ENCODE results near the gene SORT1. TPM values are rescaled to one million over a fixed set of nuclear protein-coding genes. Genes with fewer than 3 reads are reported as not detected.

SORT1 gene
- total and polyA plus RNA-seq, 2 of the 13 experiments (the other 11 are each of a cell fraction or from before 2014, with no cell fraction given), result 32.4 to 93.0 TPM

- TF ChIP-seq ZNF343 (CRISPR knock-in tag; IDR thresholded peaks at IDR 0.05), result no peak
- peak; percentile 94 for TF ChIP-seq ZBTB7B (CRISPR knock-in tag; IDR thresholded peaks at IDR 0.05)
- TF ChIP-seq ZNF121 (CRISPR knock-in tag; IDR thresholded peaks at IDR 0.05), result 0 out of 2 replicates have a peak, but pooled peaks have one; percentile 14
- peak; percentile 67; the same call in 1 of the 2 replicates for TF ChIP-seq SP5 (CRISPR knock-in tag; IDR thresholded peaks at IDR 0.05; ENCODE audit: borderline replicate concordance, low read depth)
- no peak for TF ChIP-seq ZNF720 (CRISPR knock-in tag; IDR thresholded peaks at IDR 0.05)
- no peak for TF ChIP-seq ZNF550 (CRISPR knock-in tag; IDR thresholded peaks at IDR 0.05; ENCODE audit: borderline replicate concordance)
- TF ChIP-seq ZBTB1 (CRISPR knock-in tag; IDR thresholded peaks at IDR 0.05; ENCODE audit: borderline replicate concordance), result no peak
- no peak; the same call in 1 of the 2 replicates for TF ChIP-seq LCORL (IDR thresholded peaks at IDR 0.05)
- TF ChIP-seq LCORL (CRISPR knock-in tag; IDR thresholded peaks at IDR 0.05), result peak; percentile 99
- TF ChIP-seq, protein P1, sequence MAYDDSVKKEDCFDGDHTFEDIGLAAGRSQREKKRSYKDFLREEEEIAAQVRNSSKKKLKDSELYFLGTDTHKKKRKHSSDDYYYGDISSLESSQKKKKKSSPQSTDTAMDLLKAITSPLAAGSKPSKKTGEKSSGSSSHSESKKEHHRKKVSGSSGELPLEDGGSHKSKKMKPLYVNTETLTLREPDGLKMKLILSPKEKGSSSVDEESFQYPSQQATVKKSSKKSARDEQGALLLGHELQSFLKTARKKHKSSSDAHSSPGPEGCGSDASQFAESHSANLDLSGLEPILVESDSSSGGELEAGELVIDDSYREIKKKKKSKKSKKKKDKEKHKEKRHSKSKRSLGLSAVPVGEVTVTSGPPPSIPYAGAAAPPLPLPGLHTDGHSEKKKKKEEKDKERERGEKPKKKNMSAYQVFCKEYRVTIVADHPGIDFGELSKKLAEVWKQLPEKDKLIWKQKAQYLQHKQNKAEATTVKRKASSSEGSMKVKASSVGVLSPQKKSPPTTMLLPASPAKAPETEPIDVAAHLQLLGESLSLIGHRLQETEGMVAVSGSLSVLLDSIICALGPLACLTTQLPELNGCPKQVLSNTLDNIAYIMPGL (CRISPR knock-in tag; IDR thresholded peaks at IDR 0.05; ENCODE audit: borderline replicate concordance in 1 of 2, low read depth in 1 of 2), result no peak
- TF ChIP-seq ZFX (CRISPR knock-in tag; IDR thresholded peaks at IDR 0.05; ENCODE audit: low read depth), result peak; percentile 37; the same call in 1 of the 2 replicates
- peak; percentile 92 for TF ChIP-seq FOXP4 (CRISPR knock-in tag; IDR thresholded peaks at IDR 0.05)
- peak; percentile 65; the same call in 1 of the 2 replicates for TF ChIP-seq FOXK1 (CRISPR knock-in tag; IDR thresholded peaks at IDR 0.05; ENCODE audit: borderline replicate concordance, low read depth)
- no peak for TF ChIP-seq CREB1 (IDR thresholded peaks at IDR 0.05)
- no peak for TF ChIP-seq CREB1 (CRISPR knock-in tag; IDR thresholded peaks at IDR 0.05)
- TF ChIP-seq POLR2AphosphoS5 (IDR thresholded peaks at IDR 0.05; ENCODE audit: low read depth, low read length), result no peak
- TF ChIP-seq ZNF33A (CRISPR knock-in tag; IDR thresholded peaks at IDR 0.05; ENCODE audit: borderline replicate concordance), result no peak
- TF ChIP-seq TOPORS (CRISPR knock-in tag; IDR thresholded peaks at IDR 0.05), result no peak
- TF ChIP-seq ZNF703 (CRISPR knock-in tag; IDR thresholded peaks at IDR 0.05; ENCODE audit: borderline replicate concordance), result no peak; the same call in 1 of the 2 replicates
- no peak for TF ChIP-seq TOE1 (CRISPR knock-in tag; IDR thresholded peaks at IDR 0.05)
- TF ChIP-seq ZNF558 (CRISPR knock-in tag; IDR thresholded peaks at IDR 0.05; ENCODE audit: borderline replicate concordance), result no peak
- no peak for TF ChIP-seq IRF1 (CRISPR knock-in tag; IDR thresholded peaks at IDR 0.05; ENCODE audit: low read depth)
- peak; percentile 32 for TF ChIP-seq IKZF4 (CRISPR knock-in tag; IDR thresholded peaks at IDR 0.05; ENCODE audit: borderline replicate concordance, low read depth, not compliant biosample characterization)
These were observed 122.9 kb downstream of the SORT1 start (continued) for GRCh38 chr1:109274533-109275476.
